Osteocyte (in vitro differentiated cells): Measurements from ENCODE around the gene CDK8. TPM values are rescaled to one million over a fixed set of nuclear protein-coding genes. Genes with fewer than 3 reads are reported as not detected.

Experiments
- DNase-seq: peaks from one replicate; pipeline ENCODE4 v3.0.0; 2021; ENCODE audit warnings: mixed read lengths; ENCODE audit not compliant: unreplicated experiment; ENCODE audit errors: extremely low spot score
- H3K27ac Mint-ChIP-seq: one replicate; pipeline ENCODE4 v1.8.0; 2021; ENCODE audit warnings: mild to moderate bottlenecking, mixed read lengths; ENCODE audit not compliant: unreplicated experiment
- H3K27me3 Mint-ChIP-seq: one replicate; pipeline ENCODE4 v1.8.0; 2021; ENCODE audit warnings: mixed read lengths; ENCODE audit not compliant: unreplicated experiment
- H3K36me3 Mint-ChIP-seq: one replicate; pipeline ENCODE4 v1.8.0; 2021; ENCODE audit warnings: mixed read lengths; ENCODE audit not compliant: unreplicated experiment
- H3K4me1 Mint-ChIP-seq: one replicate; pipeline ENCODE4 v1.8.0; 2021; ENCODE audit warnings: mixed read lengths; ENCODE audit not compliant: unreplicated experiment
- H3K4me3 Mint-ChIP-seq: one replicate; pipeline ENCODE4 v1.8.0; 2021; ENCODE audit warnings: mild to moderate bottlenecking, moderate library complexity, mixed read lengths; ENCODE audit not compliant: unreplicated experiment
- H3K9me3 Mint-ChIP-seq: one replicate; pipeline ENCODE4 v1.8.0; 2021; ENCODE audit warnings: mixed read lengths; ENCODE audit not compliant: unreplicated experiment
- CTCF ChIP-seq: fragments of 200-600 bp; sonication (generic); IDR thresholded peaks from 2 replicates; pipeline ENCODE4 v1.5.0; 2021; ENCODE audit warnings: antibody characterized with exemption, mild to moderate bottlenecking, moderate library complexity
- total RNA-seq: library from RNA; stranded (reverse); gene quantifications from 2 replicates; pipeline ENCODE4 v1.2.1, GENCODE V29; 2021

The CDK8 gene
- total RNA-seq, 1 donor from 2014 or later: 12.2 TPM

- Mint-ChIP-seq H3K4me3 (no peak overlapping the region), H3K27ac (no peak overlapping the region), H3K9me3 (peaks cover 32% of the 10 kb centered on the region), H3K27me3 (peaks cover 10% of the 10 kb centered on the region), H3K4me1 (no peaks in the 10 kb centered on the region), H3K36me3 (no peaks in the 10 kb centered on the region)
- DNase-seq: no peak
- no peak for TF ChIP-seq CTCF
Observed at GRCh38 chr13:26436914-26437313, 183.0 kb downstream of the CDK8 start.

GRCh38 chr13:26440111-26440510 lies 186.2 kb downstream of the CDK8 start:
- TF ChIP-seq CTCF: no peak
- Mint-ChIP-seq H3K27ac (no peak overlapping the region), H3K4me1 (no peaks in the 10 kb centered on the region), H3K9me3 (peaks cover 21% of the 10 kb centered on the region), H3K4me3 (no peak overlapping the region), H3K27me3 (peaks cover 4% of the 10 kb centered on the region), H3K36me3 (no peaks in the 10 kb centered on the region)
- DNase-seq: no peak

GRCh38 chr13:26441476-26441875 lies 187.5 kb downstream of the CDK8 start:
- H3K4me3 Mint-ChIP-seq: no peak overlapping the region
- H3K27me3 Mint-ChIP-seq: peaks cover 12% of the 10 kb centered on the region
- H3K4me1 Mint-ChIP-seq: no peaks in the 10 kb centered on the region
- no peaks in the 10 kb centered on the region for H3K36me3 Mint-ChIP-seq
- no peak for TF ChIP-seq CTCF
- DNase-seq: no peak
- H3K27ac Mint-ChIP-seq: no peak overlapping the region
- peaks cover 14% of the 10 kb centered on the region for H3K9me3 Mint-ChIP-seq

GRCh38 chr13:26442541-26442940 lies 188.6 kb downstream of the CDK8 start:
- Mint-ChIP-seq H3K27ac (no peak overlapping the region), H3K9me3 (peaks cover 5% of the 10 kb centered on the region), H3K36me3 (no peaks in the 10 kb centered on the region), H3K4me1 (no peaks in the 10 kb centered on the region), H3K4me3 (no peak overlapping the region), H3K27me3 (peaks cover 12% of the 10 kb centered on the region)
- no peak for TF ChIP-seq CTCF
- no peak for DNase-seq

- no peak for TF ChIP-seq CTCF
- no peaks in the 10 kb centered on the region for H3K9me3 Mint-ChIP-seq
- no peak for DNase-seq
- peaks cover 15% of the 10 kb centered on the region for H3K27me3 Mint-ChIP-seq
- no peak overlapping the region for H3K27ac Mint-ChIP-seq
- H3K4me3 Mint-ChIP-seq: no peak overlapping the region
- no peaks in the 10 kb centered on the region for H3K4me1 Mint-ChIP-seq
- H3K36me3 Mint-ChIP-seq: no peaks in the 10 kb centered on the region
Observed at GRCh38 chr13:26445092-26445491, 191.2 kb downstream of the CDK8 start.
